Stimulated activated CD8-positive, alpha-beta memory T cell treated with anti-CD3 and anti-CD28 coated beads, Interleukin-4, amount 100 ng/mL, for 4 hours (primary cell): Measurements from ENCODE around the gene SERINC3.
A peak's percentile ranks its signal among the peaks of the same experiment; 100 is the strongest.
"Not testable (repeated sequence)": the region's sequence is repeated elsewhere in the genome, so short reads cannot be mapped to it uniquely, and the experiment has no call there.

Source experiments
- DNase-seq, 2 donors: peaks; one replicate each; pipeline ENCODE4 v3.0.0-alpha.2; 2020; ENCODE audit warnings: low read depth in 2 of 2, low spot score in 1 of 2

Gene SERINC3

GRCh38 chr20:44521484-44522481 is at the start of gene SERINC3:
SERINC3 (minus strand) TSS chr20:44522070; CDS start chr20:44521951, 119 bp downstream.
- DNase-seq: peak; percentile 91 to 93

- DNase-seq: no peak
Measured at GRCh38 chr20:44571362-44571988, 49.6 kb upstream of the SERINC3 start.

GRCh38 chr20:44570367-44570766 is 48.5 kb upstream of the SERINC3 start:
- no peak for DNase-seq

- no peak for DNase-seq
Measured at GRCh38 chr20:44566811-44567210, 44.9 kb upstream of the SERINC3 start.

GRCh38 chr20:44566018-44566417 is 44.1 kb upstream of the SERINC3 start:
- DNase-seq: no peak

GRCh38 chr20:44561876-44562275 is 40.0 kb upstream of the SERINC3 start:
- DNase-seq: no peak

GRCh38 chr20:44560818-44561217 is 38.9 kb upstream of the SERINC3 start:
- not testable (repeated sequence) for DNase-seq

- no peak for DNase-seq
Measured at GRCh38 chr20:44560229-44560628, 38.4 kb upstream of the SERINC3 start.

GRCh38 chr20:44559302-44559701 is 37.4 kb upstream of the SERINC3 start:
- no peak for DNase-seq

GRCh38 chr20:44552950-44553908 is 31.4 kb upstream of the SERINC3 start:
- no peak for DNase-seq

- no peak for DNase-seq
Measured at GRCh38 chr20:44552568-44552949, 30.7 kb upstream of the SERINC3 start.

- DNase-seq: no peak
Measured at GRCh38 chr20:44552050-44552449, 30.2 kb upstream of the SERINC3 start.

- DNase-seq: no peak
Measured at GRCh38 chr20:44549123-44549522, 27.3 kb upstream of the SERINC3 start.

GRCh38 chr20:44547419-44547818 is 25.5 kb upstream of the SERINC3 start:
- DNase-seq: no peak

- DNase-seq: no peak
Measured at GRCh38 chr20:44544263-44544662, 22.4 kb upstream of the SERINC3 start.

- DNase-seq: no peak
Measured at GRCh38 chr20:44543358-44543757, 21.5 kb upstream of the SERINC3 start.

- no peak for DNase-seq
Measured at GRCh38 chr20:44542890-44543289, 21.0 kb upstream of the SERINC3 start.

GRCh38 chr20:44541992-44542391 is 20.1 kb upstream of the SERINC3 start:
- DNase-seq: no peak

- no peak for DNase-seq
Measured at GRCh38 chr20:44540834-44541233, 19.0 kb upstream of the SERINC3 start.

GRCh38 chr20:44537993-44538392 is 16.1 kb upstream of the SERINC3 start:
- no peak for DNase-seq

GRCh38 chr20:44536175-44536574 is 14.3 kb upstream of the SERINC3 start:
- DNase-seq: no peak
